ENCODE results near the gene SLU7. TPM values are rescaled to one million over a fixed set of nuclear protein-coding genes. Genes with fewer than 3 reads are reported as not detected.

The SLU7 gene
- total and polyA plus RNA-seq, 9 of the 15 experiments (the other 6 are each of a cell fraction or from before 2014, with no cell fraction given), result 42.1 to 65.7 (median 54.8) TPM

GRCh38 chr5:160420331-160420610 is 1.4 kb upstream of the SLU7 start:
- no peak overlapping the region for H3K4me3 ChIP-seq
- intact Hi-C loops (cut with micrococcal nuclease), result no loop called here
- TF ChIP-seq HDAC6 (IDR thresholded peaks at IDR 0.05; ENCODE audit: low read depth, low read length) (no peak), PYGO2 (tag; IDR thresholded peaks at IDR 0.05) (no peak), ZBTB26 (CRISPR knock-in tag; IDR thresholded peaks at IDR 0.05) (no peak), ZHX1 (conservative IDR thresholded peaks at IDR 0.05; ENCODE audit: low read length) (no peak), RFX1 (IDR thresholded peaks at IDR 0.05) (no peak), MBD1 (CRISPR knock-in tag; IDR thresholded peaks at IDR 0.05) (no peak), THRB (CRISPR knock-in tag; conservative IDR thresholded peaks at IDR 0.05) (no peak), ATF7 (IDR thresholded peaks at IDR 0.05) (no peak), GABPA (tag; conservative IDR thresholded peaks at IDR 0.05; ENCODE audit: low read depth) (no peak)
- in situ Hi-C loops (cut with MboI), result no loop called here
- no peaks in the 10 kb centered on the region for H3K9me3 ChIP-seq (replicated peaks; ENCODE audit: control insufficient read depth, insufficient read depth, low read depth, low read length)
- H3K9me1 ChIP-seq (ENCODE audit: control insufficient read depth, insufficient read depth, low read length), result no peaks in the 10 kb centered on the region
- H3K9ac ChIP-seq (ENCODE audit: insufficient read depth in 1 of 2, low read depth in 2 of 2, low read length in 2 of 2), result peak overlapping the region in 1 of 2 experiments; percentile 92; a peak in 2 of 4 replicates
- no peaks in the 10 kb centered on the region for H3K27me3 ChIP-seq (ENCODE audit: control insufficient read depth in 2 of 2, insufficient read depth in 2 of 2, low read length in 2 of 2)
- H3K4me1 ChIP-seq (replicated peaks in 1 of 2; ENCODE audit: control insufficient read depth in 2 of 2, insufficient read depth in 2 of 2, low read length in 2 of 2), result peaks cover 4 to 20% of the 10 kb centered on the region in 2 experiments; a peak in 4 of 5 replicates
- ChIA-PET CTCF (ENCODE audit: low intra/inter-chr PET ratio) (no interaction called here), POLR2A (interaction anchor here (1.0 to 1.9 kb wide), 2 partner anchors 8 to 10 kb away, joined by 3 to 4 read pairs; no protein-coding TSS in a partner anchor)
- BruUV-seq (replicated peaks), result no TSS peak
- H4K20me1 ChIP-seq (replicated peaks; ENCODE audit: control insufficient read depth, insufficient read depth, low read length), result no peaks in the 10 kb centered on the region
- DNase-seq (ENCODE audit: extremely low read depth in 1 of 4, low spot score in 3 of 4) (no peak), ATAC-seq (0 out of 3 replicates have a peak, but pooled peaks have one; percentile 1), FAIRE-seq (no peak)
- H3K36me3 ChIP-seq (ENCODE audit: control insufficient read depth, insufficient read depth, low read length), result peaks cover 36% of the 10 kb centered on the region
- peaks cover 66% of the 10 kb centered on the region for H3K79me2 ChIP-seq (ENCODE audit: control insufficient read depth, insufficient read depth, low read length)
- peak overlapping the region; percentile 93; the same call in 1 of the 3 replicates for H3K27ac ChIP-seq (ENCODE audit: extremely low read depth, low read depth, low read length)
- peak overlapping the region; percentile 80 for H2AFZ ChIP-seq (ENCODE audit: low read depth, low read length)
- peak overlapping the region; percentile 80 for H3K4me2 ChIP-seq (ENCODE audit: insufficient read depth, low read length)
